Activated effector memory CD4-positive, alpha-beta T cell treated with Interleukin-2 at 50 U/mL for 16 hours (primary cell): ENCODE data around the gene STING1.
"Not testable (repeated sequence)": the region's sequence is repeated elsewhere in the genome, so short reads cannot be mapped to it uniquely, and the experiment has no call there.

Source experiments
- DNase-seq: peaks from one replicate; pipeline ENCODE4 v3.0.0-alpha.2; 2020

Gene STING1

DNA sequence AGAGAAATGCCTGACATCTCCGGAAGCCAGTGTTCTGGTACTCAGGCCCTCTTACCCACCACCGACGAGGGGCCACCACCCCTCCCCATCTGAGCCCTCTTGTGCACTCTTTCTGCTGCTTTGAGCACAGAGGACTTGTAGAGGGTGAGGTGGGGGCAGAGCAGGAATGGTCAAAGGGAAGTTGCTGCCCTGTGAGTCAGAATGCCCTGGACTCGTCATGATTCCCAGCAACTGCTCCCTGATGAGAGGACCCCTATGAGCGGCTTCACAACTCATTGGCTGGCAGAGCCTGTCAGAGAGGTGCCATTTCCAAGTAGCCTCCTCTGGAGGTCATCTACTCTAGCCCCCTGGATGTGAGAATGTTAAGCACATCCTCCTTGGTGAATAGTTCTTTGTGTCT, 20.9 kb downstream of the STING1 start:
- no peak for DNase-seq

DNA sequence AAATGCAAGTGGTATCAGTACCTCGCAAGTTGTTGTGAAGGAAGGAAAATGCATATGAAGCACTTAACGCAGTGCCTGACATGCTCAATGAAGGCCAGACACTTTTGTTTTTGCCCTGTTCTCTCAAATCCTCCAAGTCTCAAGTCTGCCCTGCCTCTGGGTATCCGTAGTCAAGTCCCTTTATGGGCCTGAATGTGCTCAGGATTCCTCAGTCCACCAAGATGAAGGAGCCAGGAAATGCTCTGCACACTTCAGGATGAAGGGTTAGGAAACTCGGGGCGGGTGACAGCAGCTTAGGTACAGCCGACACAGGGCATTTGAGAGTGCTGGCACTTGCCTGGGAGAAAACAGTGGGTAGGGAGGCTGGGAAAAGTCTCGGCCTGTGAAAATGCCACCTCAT, 21.4 kb downstream of the STING1 start:
- no peak for DNase-seq

DNA sequence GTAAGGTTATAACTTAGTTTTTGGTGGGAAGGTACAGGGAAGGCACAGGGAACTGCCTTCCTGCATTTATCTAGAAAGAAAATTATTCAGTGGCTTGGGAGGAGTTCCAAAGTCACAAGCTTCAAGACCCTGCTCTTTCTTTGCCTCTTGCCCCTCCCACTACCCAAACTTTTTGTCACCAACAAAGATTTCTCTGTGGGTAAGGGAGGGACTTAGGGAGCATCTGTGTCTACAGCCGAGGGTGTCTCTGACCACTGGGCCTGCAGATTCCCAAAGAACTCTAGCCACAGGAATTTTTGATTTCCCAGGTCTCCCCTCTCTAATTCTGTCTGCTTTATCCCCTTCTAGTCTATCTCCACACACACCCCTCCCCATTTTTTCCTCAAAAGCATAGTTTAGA, 22.1 kb downstream of the STING1 start:
- no peak for DNase-seq

- no peak for DNase-seq
These were observed 23.1 kb downstream of the STING1 start for GRCh38 chr5:139459451-139459934.

- peak; percentile 72 for DNase-seq
These were observed 23.8 kb downstream of the STING1 start for GRCh38 chr5:139458580-139459407.

DNA sequence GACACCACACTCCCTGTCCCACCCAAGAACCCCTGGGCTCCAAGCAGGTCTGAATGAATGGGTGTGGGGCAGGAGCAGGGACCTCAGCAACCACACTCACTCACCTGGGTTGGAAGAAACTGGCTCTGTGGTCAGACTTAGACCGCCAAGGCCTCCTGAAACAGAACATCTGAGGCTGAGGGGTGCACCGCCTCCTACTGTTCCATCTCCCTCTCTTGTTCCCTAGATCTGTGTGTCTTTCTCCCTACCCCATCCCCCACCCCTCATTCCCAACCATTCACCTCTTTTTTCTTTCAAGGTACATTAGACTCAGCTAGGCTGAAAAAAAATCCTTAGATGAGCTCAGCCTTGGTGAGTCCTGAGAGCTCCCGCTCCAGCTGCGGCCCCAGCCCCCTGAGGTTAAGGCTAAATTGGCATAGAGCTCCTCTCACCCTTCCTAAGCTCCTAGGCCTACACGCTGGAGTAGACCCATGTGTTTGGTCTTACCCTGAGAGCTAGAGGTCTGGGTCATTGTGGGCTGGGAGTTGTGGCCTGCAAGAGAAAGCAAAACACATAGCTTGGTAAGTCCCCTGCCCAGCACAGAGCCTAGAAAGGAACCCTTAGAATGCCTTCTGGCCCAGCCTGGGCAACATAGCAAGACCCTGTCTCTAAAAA, 24.8 kb downstream of the STING1 start:
- DNase-seq: no peak

GRCh38 chr5:139457241-139457640, 25.3 kb downstream of the STING1 start:
- DNase-seq: no peak

DNA sequence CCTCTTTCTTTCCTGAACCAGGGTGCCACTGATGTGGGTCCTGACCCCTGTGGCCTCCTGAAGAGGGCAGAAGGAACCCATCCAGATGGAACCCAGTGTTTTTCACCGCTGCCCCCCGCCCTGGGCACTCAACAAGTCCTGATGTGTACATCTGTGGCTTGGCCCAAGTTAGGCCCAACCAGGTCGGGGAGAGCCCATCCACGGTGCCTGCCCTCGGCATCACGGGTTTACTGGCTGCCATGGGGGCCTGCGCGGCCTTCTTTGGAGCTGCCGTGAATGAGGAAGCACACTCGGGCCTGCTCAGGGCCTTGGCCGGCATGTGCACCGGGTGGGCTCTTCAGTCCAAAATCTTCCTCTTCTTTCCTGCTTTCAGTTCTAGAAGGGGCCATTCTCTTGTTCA, 25.8 kb downstream of the STING1 start:
- DNase-seq: no peak

DNA sequence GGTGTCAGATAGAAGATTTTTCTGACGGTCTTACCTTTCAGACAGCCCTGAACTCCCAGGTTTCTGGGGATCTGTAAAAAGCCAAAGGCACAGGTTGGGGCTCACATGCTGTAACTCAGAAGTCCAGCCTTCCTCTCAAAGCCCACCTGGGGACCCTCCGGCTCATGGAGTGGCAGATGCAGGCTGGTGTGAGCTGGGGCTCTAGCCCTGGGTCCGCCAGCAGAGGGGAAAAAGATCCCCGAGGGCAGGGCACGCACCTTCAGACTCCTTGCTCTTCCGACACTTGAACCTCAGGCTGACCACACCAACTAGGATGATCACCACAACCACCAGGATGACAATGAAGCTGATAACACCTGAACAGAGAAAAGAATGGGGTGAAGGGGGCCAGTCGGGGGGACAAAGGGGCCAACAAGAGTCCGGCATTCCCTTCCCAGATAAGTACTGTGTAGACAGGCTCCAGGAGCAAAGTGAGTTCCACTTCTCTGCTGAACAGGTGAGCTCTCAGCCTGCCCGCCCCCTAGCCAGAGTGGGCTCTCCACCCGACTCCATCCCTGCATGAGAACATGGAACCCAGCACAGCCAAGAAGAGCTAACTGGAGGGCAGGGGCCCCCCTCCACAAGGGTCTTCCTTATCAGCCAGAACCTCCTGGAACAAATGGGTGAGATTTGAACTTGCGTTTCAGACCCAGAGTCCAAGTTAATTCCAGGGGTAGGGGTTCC, 27.8 kb downstream of the STING1 start:
- no peak for DNase-seq

- DNase-seq: no peak
These were observed 28.6 kb downstream of the STING1 start for GRCh38 chr5:139453683-139454567.

DNA sequence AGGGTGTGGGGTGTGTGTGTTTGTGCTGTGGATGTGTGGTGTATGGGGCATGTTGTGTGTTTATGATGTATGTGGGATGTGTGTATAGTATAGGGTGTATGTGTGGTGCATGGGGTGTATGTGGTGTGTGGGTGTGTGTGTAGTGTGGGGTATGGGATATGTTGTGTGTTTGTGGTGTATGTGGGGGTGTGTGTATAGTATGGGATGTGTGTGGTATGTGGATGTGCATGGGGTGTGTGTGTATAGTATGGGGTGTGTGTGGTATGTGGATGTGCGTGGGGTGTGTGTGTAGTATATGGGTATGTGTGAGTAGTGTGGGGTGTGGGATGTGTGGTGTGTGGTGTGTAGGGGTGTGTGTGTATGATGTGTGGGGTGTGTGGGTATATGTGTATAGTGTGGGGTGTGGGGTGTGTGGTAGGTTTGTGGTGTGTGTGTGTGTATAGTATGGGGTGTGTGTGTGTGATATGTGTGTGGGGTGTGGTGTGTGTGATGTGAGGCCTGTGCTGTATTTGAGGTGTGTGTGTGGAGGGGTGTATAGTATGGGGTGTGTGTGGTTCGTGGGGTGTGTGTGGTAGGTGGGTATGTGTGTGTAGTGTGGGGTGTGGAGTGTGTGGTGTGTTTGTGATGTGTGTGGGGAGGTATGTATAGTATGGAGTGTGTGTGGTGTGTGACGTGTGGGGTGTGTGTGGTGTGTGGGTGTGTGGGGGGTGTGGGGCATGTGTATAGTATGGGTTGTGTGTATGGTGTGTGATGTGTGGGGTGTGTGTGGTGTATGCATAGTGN, 30.5 kb downstream of the STING1 start:
- no peak for DNase-seq

DNA sequence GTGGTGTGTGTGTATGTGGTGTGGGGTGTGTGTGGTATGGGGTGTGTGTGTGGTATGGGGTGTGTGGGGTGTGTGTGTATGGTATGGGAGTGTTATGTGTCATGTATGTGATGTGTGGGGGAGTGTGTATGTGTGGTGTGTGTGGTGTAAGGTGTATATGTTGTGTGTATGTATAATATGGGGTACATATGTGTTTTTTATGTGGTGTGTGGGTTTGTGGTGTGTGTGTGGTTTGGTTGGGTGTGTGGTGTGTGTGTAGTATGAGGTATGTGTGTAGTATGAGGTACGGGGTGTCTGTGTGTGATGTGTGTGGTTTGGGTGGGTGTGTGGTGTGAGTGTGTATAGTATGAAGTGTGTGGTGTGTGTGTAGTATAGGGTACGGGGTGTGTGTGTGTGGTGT, 31.4 kb downstream of the STING1 start:
- no peak for DNase-seq

DNA sequence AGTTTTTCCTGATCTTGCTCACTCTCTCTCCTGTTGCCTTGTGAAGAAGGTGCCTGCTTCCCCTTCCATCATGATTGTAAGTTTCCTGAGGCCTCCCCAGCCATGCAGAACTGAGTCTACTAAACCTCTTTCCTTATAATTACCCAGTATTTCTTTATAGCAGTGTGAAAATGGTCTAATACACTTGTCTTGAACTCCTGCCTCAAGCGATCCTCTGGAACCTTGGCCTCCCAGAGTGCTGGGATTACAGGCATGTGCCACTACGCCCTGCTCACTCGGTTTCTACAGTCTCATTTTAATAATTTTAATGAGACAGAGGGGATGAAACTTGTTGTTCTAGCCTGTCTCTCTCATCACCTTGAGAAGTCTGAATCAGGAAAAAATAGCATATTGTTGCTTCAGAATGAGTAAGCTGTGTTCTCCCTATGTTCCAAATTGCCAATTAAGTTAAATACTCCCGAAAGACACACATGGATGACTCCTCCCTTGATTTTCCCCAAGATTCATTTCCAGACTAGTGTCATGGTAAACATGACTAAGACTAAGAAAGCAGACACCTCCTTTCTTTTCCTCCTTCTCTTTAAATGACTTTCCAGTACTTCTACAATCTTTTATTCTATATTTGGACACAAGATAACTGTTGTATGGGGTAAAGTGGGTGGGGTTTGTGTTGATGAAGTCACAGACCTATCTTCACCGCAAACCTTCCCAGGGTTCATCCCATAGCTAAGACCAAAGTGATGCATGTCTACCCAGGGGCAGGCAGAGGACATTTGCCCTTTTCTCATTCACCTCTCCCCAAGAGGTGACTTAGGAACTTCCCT, 35.4 kb downstream of the STING1 start:
- DNase-seq: no peak

GRCh38 chr5:139445325-139446170, 37.0 kb downstream of the STING1 start:
- no peak for DNase-seq

- DNase-seq: no peak
These were observed 38.6 kb downstream of the STING1 start for GRCh38 chr5:139443831-139444453.

GRCh38 chr5:139440416-139440815, 42.1 kb downstream of the STING1 start:
- not testable (repeated sequence) for DNase-seq

DNA sequence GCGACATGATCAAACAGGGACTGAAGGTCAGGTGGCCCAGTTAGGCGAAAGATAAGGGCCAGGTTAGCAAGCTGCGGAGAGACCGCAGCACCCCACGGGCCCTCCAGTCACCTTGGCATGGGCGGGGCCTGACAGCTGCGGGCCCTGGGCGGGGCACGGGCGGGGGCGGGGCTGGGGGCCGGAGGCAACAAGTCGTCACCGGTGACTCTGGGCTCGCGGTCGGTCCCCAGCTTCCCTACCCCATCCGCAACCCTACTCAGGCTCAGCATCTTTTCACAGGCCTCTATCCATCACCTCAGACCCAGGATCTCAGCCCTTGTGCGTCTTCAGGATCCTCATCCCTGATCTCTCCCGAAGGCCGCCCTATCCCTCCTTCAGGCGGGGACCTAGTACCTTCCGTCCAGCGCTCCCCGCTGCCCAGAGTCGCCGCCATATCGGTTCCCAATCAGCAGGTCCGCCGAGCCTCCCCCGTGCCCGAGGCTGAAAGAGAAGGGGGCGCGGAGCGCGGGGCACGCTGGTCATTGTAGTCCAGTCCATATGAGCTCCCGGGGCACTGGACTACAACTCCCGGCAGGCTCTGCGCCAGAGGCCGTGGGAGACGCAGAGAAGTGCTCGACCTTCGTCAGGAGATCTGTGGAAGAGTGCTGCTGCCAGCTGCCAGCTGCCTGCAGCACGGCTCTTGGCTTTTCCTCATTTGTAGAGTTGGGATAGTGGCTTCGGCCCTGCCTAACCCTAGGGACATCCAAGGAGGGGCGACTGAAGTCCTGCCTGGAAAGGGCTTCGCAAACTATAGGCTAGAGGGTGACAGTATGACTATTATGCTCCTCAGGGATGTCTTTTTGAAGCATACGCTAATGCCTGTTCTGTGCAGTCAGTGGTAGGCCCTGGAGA, 43.3 kb downstream of the STING1 start, which contains the start of gene DNAJC18:
Gene DNAJC18 (minus strand): TSS at position 513 of the 891 bp plus-strand sequence. CDS start 80 bp downstream, at position 433.
- DNase-seq: peak; percentile 80

DNA sequence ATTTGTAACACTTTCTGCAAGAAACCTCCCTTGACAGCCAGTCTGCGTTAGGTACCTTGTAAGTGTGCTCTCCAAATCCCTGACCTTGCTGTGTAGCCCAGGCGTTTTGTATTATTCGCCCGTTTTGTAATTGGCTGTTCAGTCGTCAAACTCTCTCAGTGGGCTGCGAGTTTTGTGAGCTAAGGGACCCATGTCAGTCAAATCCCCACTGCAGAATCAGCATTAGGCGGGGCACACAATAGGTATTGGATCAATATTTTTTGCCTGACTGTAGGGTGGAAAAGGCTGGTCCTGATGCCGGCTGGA, 43.9 kb downstream of the STING1 start:
- DNase-seq: no peak
